Heart right ventricle (tissue), 16 donors: ENCODE results near the gene NOXA1. TPM values are rescaled to one million over a fixed set of nuclear protein-coding genes. Genes with fewer than 3 reads are reported as not detected.
A peak's percentile ranks its signal among the peaks of the same experiment; 100 is the strongest.
"Not testable (repeated sequence)": the region's sequence is repeated elsewhere in the genome, so short reads cannot be mapped to it uniquely, and the experiment has no call there.

ENCODE experiments used
- ATAC-seq, 8 donors: fragments of 200-7000 bp; cut with Tn5 transposase; one replicate each; pipeline ENCODE4 v1.9.1; 2020; ENCODE audit warnings: mild to moderate bottlenecking in 8 of 8, moderate library complexity in 8 of 8, moderate number of reproducible peaks in 1 of 8
- DNase-seq, 2 donors: peaks; one replicate each; pipeline ENCODE4 v3.0.0-alpha.2; 2020
- H3K27ac ChIP-seq, 10 donors: fragments of 200-600 bp; sonication (generic) in 2 of 10; one replicate each; pipeline versions ENCODE4 v1.5.0 to v1.8.0; 2020 to 2022; ENCODE audit warnings: mild to moderate bottlenecking in 3 of 10
- H3K27me3 ChIP-seq, 7 donors: fragments of 200-600 bp; one replicate each; pipeline ENCODE4 v1.8.0; 2021 to 2022; ENCODE audit warnings: mild to moderate bottlenecking in 2 of 7
- H3K36me3 ChIP-seq, 9 donors: fragments of 200-600 bp; sonication (generic) in 1 of 9; one replicate each; pipeline versions ENCODE4 v1.5.0 to v1.8.0; 2020 to 2022; ENCODE audit warnings: mild to moderate bottlenecking in 2 of 9
- H3K4me1 ChIP-seq, 9 donors: fragments of 200-600 bp; sonication (generic) in 1 of 9; one replicate each; pipeline versions ENCODE4 v1.5.0 to v1.8.0; 2020 to 2022; ENCODE audit warnings: mild to moderate bottlenecking in 4 of 9
- H3K4me3 ChIP-seq, 10 donors: fragments of 200-600 bp; sonication (generic) in 2 of 10; one replicate each; pipeline versions ENCODE4 v1.5.0 to v1.8.0; 2020 to 2022; ENCODE audit warnings: mild to moderate bottlenecking in 7 of 10, moderate library complexity in 2 of 10
- H3K9me3 ChIP-seq, 11 donors: fragments of 200-600 bp in 10 of 11; sonication (generic) in 2 of 11; one replicate each; pipeline versions ENCODE4 v1.5.0 to v1.8.0; 2013 to 2022; ENCODE audit warnings: mild to moderate bottlenecking in 2 of 11, control low read depth in 1 of 11, moderate library complexity in 1 of 11
- CTCF ChIP-seq, 9 donors: fragments of 200-600 bp; sonication (generic) in 2 of 9; IDR thresholded peaks; one replicate each; pipeline versions ENCODE4 v1.5.0 to v1.8.0; 2021 to 2022; ENCODE audit warnings: antibody characterized with exemption in 9 of 9, mild to moderate bottlenecking in 5 of 9, moderate library complexity in 1 of 9
- WGBS, 2 donors: extraction: QIAGEN DNeasy Blood & Tissue Kit; methylation state at CpG; one replicate each; pipeline ENCODE4 v1.1.7; 2013; ENCODE audit warnings: inconsistent platforms in 1 of 2; 5-methylcytosine and 5-hydroxymethylcytosine counted together
- intact Hi-C, 10 donors: fragments of 100-400 bp; cut with DNase I; formaldehyde crosslinking; loops; one replicate each; pipeline versions ENCODE4 v1.11.1 to v1.14.2; 2022
- polyA plus RNA-seq, 2 donors: library from polyadenylated mRNA; stranded (reverse); fragments of 200-250 nt; gene quantifications; one replicate each; pipeline ENCODE4 v1.2.3, GENCODE V29; 2013
- total RNA-seq, 10 donors: library from RNA; stranded (reverse); fragmentation: NEBNext Ultra II Directional in 3 of 10; extraction: Animal tissue kit (Norgen Biotek cat#: 25700) in 3 of 10; gene quantifications; one replicate each; pipeline versions ENCODE4 v1.2.1 to v1.2.4, GENCODE V29; 2021 to 2023
- donor health status: Arrhythmogenic right ventricular cardiomyopathy.
- donor health status: ischemic (EF 13 %, LVEDD 7.1; RV severe dilation, severe dysfunction).
- donor health status: healthy with polysubstance abuse.
- donor health status: DM: no; HTN: yes; CAD: no.
- donor health status: DM: no; HTN: no; CAD: no.
- donor health status: ischemic (EF 25% LVEDD 6.9; RV normal size, moderate dysfunction).
- donor health status: ischemic (EF 25% LVEDD 5.7; RV mildly dilated, moderate dysfunction).
- donor health status: healthy.
- donor health status: DM: yes; HTN: yes; CAD: no.
- donor health status: Ischemic cardiomyopathy.
- donor health status: ischemic (EF 35%, LVEDD 5.7; RV mildly dilated, moderate dysfunction).
- donor health status: nonischemic (EF 11% LVEDD 7.7; RV severe dilation, severe dysfunction).
- donor health status: DM: yes; HTN: yes; CAD: no.
- donor health status: PGD.
- donor health status: ischemic (EF 29% LVEDD 5.4; RV normal size, mild dysfunction).
- donor health status: nonischemic (EF 23%, LVEDD 6.1; RV moderate dilation, normal function).

The NOXA1 gene
- total and polyA plus RNA-seq, 12 donors, result 0.62 to 10.6 (median 3.0) TPM

- Histone ChIP-seq H3K4me1 (peaks cover 0 to 16% (median 0%) of the 10 kb centered on the region in 9 donors), H3K36me3 (peaks cover 0 to 9% (median 0%) of the 10 kb centered on the region in 9 donors), H3K27ac (no peak overlapping the region), H3K9me3 (no peaks in the 10 kb centered on the region), H3K4me3 (no peak overlapping the region), H3K27me3 (peaks cover 0 to 14% (median 0%) of the 10 kb centered on the region in 7 donors)
- TF ChIP-seq CTCF (IDR thresholded peaks at IDR 0.05), result no peak
- DNase-seq (peak in 1 of 2 donors; percentile 2), ATAC-seq (no peak)
- WGBS, 2 donors, result 89 to 90% methylated on average over 23 of the region's 23 CpGs
- intact Hi-C loops, result no loop called here
Measured at GRCh38 chr9:137465720-137466388, 42.7 kb downstream of the NOXA1 start.

- H3K36me3 ChIP-seq, ATAC-seq, H3K9me3 ChIP-seq, H3K4me3 ChIP-seq, intact Hi-C loops, DNase-seq, H3K27ac ChIP-seq, H3K4me1 ChIP-seq: not testable (repeated sequence)
- peaks cover 0 to 14% (median 0%) of the 10 kb centered on the region in 7 donors for H3K27me3 ChIP-seq
- 93% methylated on average over 35 of the region's 35 CpGs for WGBS, 2 donors
Measured at GRCh38 chr9:137466389-137467085, 43.3 kb downstream of the NOXA1 start.

GRCh38 chr9:137467161-137467581, 44.0 kb downstream of the NOXA1 start:
- no peak for TF ChIP-seq CTCF (IDR thresholded peaks at IDR 0.05)
- Histone ChIP-seq H3K36me3 (peaks cover 0 to 4% (median 0%) of the 10 kb centered on the region in 9 donors), H3K9me3 (no peaks in the 10 kb centered on the region), H3K4me1 (peaks cover 0 to 3% (median 0%) of the 10 kb centered on the region in 9 donors), H3K4me3 (no peak overlapping the region), H3K27me3 (peaks cover 0 to 8% (median 0%) of the 10 kb centered on the region in 7 donors), H3K27ac (no peak overlapping the region)
- DNase-seq, result no peak
- WGBS, 2 donors, result 93% methylated on average over 16 of the region's 16 CpGs
- intact Hi-C loops, result no loop called here
- no peak for ATAC-seq

- Histone ChIP-seq H3K4me1 (no peaks in the 10 kb centered on the region), H3K36me3 (peaks cover 0 to 2% (median 0%) of the 10 kb centered on the region in 9 donors), H3K27me3 (peaks cover 0 to under 1% (median 0%) of the 10 kb centered on the region in 7 donors), H3K4me3 (no peak overlapping the region), H3K27ac (no peak overlapping the region), H3K9me3 (no peaks in the 10 kb centered on the region)
- ATAC-seq (no peak), DNase-seq (no peak)
- intact Hi-C loops, result no loop called here
- no peak for TF ChIP-seq CTCF (IDR thresholded peaks at IDR 0.05)
- 96 to 99% methylated on average over 7 of the region's 7 CpGs for whole genome bisulfite sequencing, 2 donors
Measured at GRCh38 chr9:137467896-137468295, 44.7 kb downstream of the NOXA1 start.
